GM12878 (cell line): Measurements from ENCODE around the gene PARK7. TPM values are rescaled to one million over a fixed set of nuclear protein-coding genes. Genes with fewer than 3 reads are reported as not detected.

Experiments used
- ATAC-seq: fragments of 200-7000 bp; cut with Tn5 transposase; 3 replicates; pipeline ENCODE4 v1.9.1; 2020; ENCODE audit warnings: mild to moderate bottlenecking, moderate library complexity
- BruUV-seq: library from RNA; stranded (reverse); fragments of 400-500 nt; replicated peaks from 2 replicates; lab custom pipeline; 2021; lab: Mats Ljungman, UMichigan
- CTCF ChIA-PET: fragments of 300-600 bp; sonication (Branson Sonifier 250); formaldehyde crosslinking; extraction: SDS; loops from one replicate; lab custom pipeline; 2021; ENCODE audit warnings: inconsistent platforms; lab: Yijun Ruan, JAX
- POLR2A ChIA-PET: fragments of 350-600 bp; formaldehyde crosslinking; extraction: SDS; loops from one replicate; lab custom pipeline; 2021; ENCODE audit warnings: inconsistent platforms; lab: Charles Lee
- RAD21 ChIA-PET: fragments of 300-600 bp; sonication (Branson Sonifier 250); formaldehyde crosslinking; loops from one replicate; lab custom pipeline; 2023; ENCODE audit warnings: antibody characterized with exemption; ENCODE audit not compliant: unreplicated experiment; lab: Charles Lee
- SMC1A ChIA-PET: fragments of 300-600 bp; sonication (Branson Sonifier 250); formaldehyde crosslinking; loops from one replicate; lab custom pipeline; 2023; ENCODE audit not compliant: unreplicated experiment, uncharacterized antibody; lab: Charles Lee
- DNase-seq: peaks from one replicate; pipeline ENCODE4 v3.0.0-alpha.2; 2011; ENCODE audit warnings: low read depth, low spot score
- FAIRE-seq: peaks from 3 replicates; lab custom pipeline; 2011; peaks lifted over from hg19 to GRCh38; lab: Jason Lieb, UNC
- H2AFZ ChIP-seq: 2 replicates; pipeline ENCODE4 v1.6.0; 2011; ENCODE audit warnings: low read depth, low read length, control low read depth; ENCODE audit not compliant: control insufficient read depth
- H3K27ac ChIP-seq: 2 replicates; pipeline ENCODE4 v1.5.1; 2011; ENCODE audit warnings: control low read depth; ENCODE audit not compliant: control insufficient read depth, insufficient read depth
- H3K27me3 ChIP-seq, 2 experiments: replicated peaks in 1 of 2; 2 replicates each; pipeline versions ENCODE4 v1.6.0 to v1.6.1; 2011; ENCODE audit warnings: low read length in 1 of 2; ENCODE audit not compliant: control insufficient read depth in 2 of 2, insufficient read depth in 2 of 2
- H3K36me3 ChIP-seq, 2 experiments: 2 replicates each; pipeline ENCODE4 v1.5.1; 2011; ENCODE audit warnings: low read length in 1 of 2; ENCODE audit not compliant: control insufficient read depth in 2 of 2, insufficient read depth in 2 of 2
- H3K4me1 ChIP-seq: 2 replicates; pipeline ENCODE4 v1.6.1; 2011; ENCODE audit warnings: mild to moderate bottlenecking, low read length, moderate library complexity, mixed read lengths; ENCODE audit not compliant: control insufficient read depth, insufficient read depth
- H3K4me2 ChIP-seq: 2 replicates; pipeline ENCODE4 v1.6.0; 2011; ENCODE audit warnings: control low read depth; ENCODE audit not compliant: control insufficient read depth, insufficient read depth
- H3K4me3 ChIP-seq: fragments of 200-600 bp; sonication (generic); 2 replicates; pipeline ENCODE4 v1.5.1; 2016
- H3K79me2 ChIP-seq: 2 replicates; pipeline ENCODE4 v1.6.0; 2011; ENCODE audit warnings: low read length; ENCODE audit not compliant: control insufficient read depth, insufficient read depth
- H3K9ac ChIP-seq: 2 replicates; pipeline ENCODE4 v1.8.0; 2011; ENCODE audit warnings: low read length, control low read depth, mixed read lengths; ENCODE audit not compliant: control insufficient read depth, insufficient read depth
- H3K9me3 ChIP-seq: replicated peaks from 3 replicates; pipeline ENCODE4 v1.5.1; 2011; ENCODE audit warnings: mild to moderate bottlenecking, low read length; ENCODE audit not compliant: control insufficient read depth, insufficient read depth
- H4K20me1 ChIP-seq: 2 replicates; pipeline ENCODE4 v1.6.0; 2011; ENCODE audit not compliant: control insufficient read depth, insufficient read depth
- ATF7 ChIP-seq: fragments of 450-650 bp; IDR thresholded peaks from 2 replicates; pipeline ENCODE4 v1.6.1; 2016; ENCODE audit warnings: low read depth, mild to moderate bottlenecking
- FOXM1 ChIP-seq: IDR thresholded peaks from 2 replicates; pipeline ENCODE4 v1.6.1; 2012; ENCODE audit warnings: low read depth, mild to moderate bottlenecking, inconsistent platforms, low read length, moderate library complexity
- NR2C1 ChIP-seq: fragments of 450-650 bp; IDR thresholded peaks from 2 replicates; pipeline ENCODE4 v1.6.1; 2017; ENCODE audit warnings: antibody characterized with exemption, mild to moderate bottlenecking, moderate library complexity
- PAX5 ChIP-seq: IDR thresholded peaks from 2 replicates; pipeline ENCODE4 v1.6.1; 2011; ENCODE audit warnings: low read depth, low read length, borderline replicate concordance
- RUNX3 ChIP-seq: IDR thresholded peaks from 2 replicates; pipeline ENCODE4 v1.6.1; 2012; ENCODE audit warnings: low read length, inconsistent platforms
- SMC3 ChIP-seq: IDR thresholded peaks from 2 replicates; pipeline ENCODE4 v1.6.1; 2011; ENCODE audit warnings: low read length, improper control_type of control experiment, borderline replicate concordance
- TARDBP ChIP-seq: IDR thresholded peaks from 2 replicates; pipeline ENCODE4 v1.6.1; 2016; ENCODE audit warnings: borderline replicate concordance
- WGBS: methylation state at CpG from one replicate; pipeline ENCODE4 v1.1.6; 2016; ENCODE audit warnings: low lambda C conversion rate; ENCODE audit not compliant: insufficient replicate concordance, insufficient coverage; ENCODE audit errors: missing lambda C conversion rate; 5-methylcytosine and 5-hydroxymethylcytosine counted together
- in situ Hi-C: fragments of 300-500 bp; cut with MboI; formaldehyde crosslinking; loops from 9 replicates; pipeline ENCODE4 v1.14.3; 2018; ENCODE audit warnings: mixed read lengths
- intact Hi-C: fragments of 100-400 bp; cut with micrococcal nuclease; formaldehyde crosslinking; loops from one replicate; pipeline ENCODE4 v1.14.2; 2022; ENCODE audit not compliant: unreplicated experiment
- polyA plus RNA-seq, 11 experiments: library from polyadenylated mRNA; depleted of rRNA in 4 of 11; unstranded in 6 of 11; stranded (reverse) in 5 of 11; fragments of >200 nt; fragmentation: Nextera tagmentation in 4 of 11; fragmentation: Illumina TruSeq in 1 of 11; extraction: Ambion mirVana in 4 of 11; extraction: Trizol in 1 of 11; gene quantifications; 1 replicate in 1 of 11; 2 replicates in 10 of 11; pipeline versions ENCODE4 v1.2.1 to v1.2.3, GENCODE V29; 2011 to 2016; ENCODE audit warnings: inconsistent platforms in 2 of 11, missing spikeins in 2 of 11, low read depth in 1 of 11
- total RNA-seq, 4 experiments: library from RNA; depleted of rRNA in 3 of 4; stranded (reverse); fragments of >200 nt in 3 of 4; fragmentation: Illumina TruSeq in 1 of 4; extraction: Trizol in 1 of 4; gene quantifications; 2 replicates each; pipeline versions ENCODE4 v1.2.1 to v1.2.3, GENCODE V29; 2013 to 2021
- TF ChIP-seq, protein P1 (sequence below): IDR thresholded peaks from 2 replicates; pipeline ENCODE4 v1.6.1; 2012; ENCODE audit warnings: mild to moderate bottlenecking, low read depth, low read length

The PARK7 gene
- total and polyA plus RNA-seq, 10 of the 15 experiments (the other 5 are each of a cell fraction or from before 2014, with no cell fraction given), result 267 to 1,056 (median 495) TPM

DNA sequence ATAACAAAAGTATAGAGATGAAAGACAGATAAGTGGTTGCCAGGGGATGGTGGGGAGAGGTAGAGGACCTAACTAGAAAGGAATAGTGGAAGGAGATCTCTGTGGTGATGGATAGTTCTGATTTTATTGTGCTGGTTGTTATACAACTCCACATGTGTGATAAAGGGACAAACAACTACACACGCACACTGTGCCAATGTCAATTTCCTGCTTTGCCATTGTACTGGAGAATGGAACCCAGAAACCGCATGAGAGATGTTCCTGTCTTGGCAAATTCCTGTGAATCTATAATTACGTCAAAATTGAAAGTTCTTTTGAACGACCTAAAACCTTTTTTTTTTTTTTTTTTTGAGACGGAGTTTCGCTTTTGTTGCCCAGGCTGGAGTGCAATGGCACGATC is 31.9 kb upstream of the PARK7 start (continued):
- TF ChIP-seq, protein P1, sequence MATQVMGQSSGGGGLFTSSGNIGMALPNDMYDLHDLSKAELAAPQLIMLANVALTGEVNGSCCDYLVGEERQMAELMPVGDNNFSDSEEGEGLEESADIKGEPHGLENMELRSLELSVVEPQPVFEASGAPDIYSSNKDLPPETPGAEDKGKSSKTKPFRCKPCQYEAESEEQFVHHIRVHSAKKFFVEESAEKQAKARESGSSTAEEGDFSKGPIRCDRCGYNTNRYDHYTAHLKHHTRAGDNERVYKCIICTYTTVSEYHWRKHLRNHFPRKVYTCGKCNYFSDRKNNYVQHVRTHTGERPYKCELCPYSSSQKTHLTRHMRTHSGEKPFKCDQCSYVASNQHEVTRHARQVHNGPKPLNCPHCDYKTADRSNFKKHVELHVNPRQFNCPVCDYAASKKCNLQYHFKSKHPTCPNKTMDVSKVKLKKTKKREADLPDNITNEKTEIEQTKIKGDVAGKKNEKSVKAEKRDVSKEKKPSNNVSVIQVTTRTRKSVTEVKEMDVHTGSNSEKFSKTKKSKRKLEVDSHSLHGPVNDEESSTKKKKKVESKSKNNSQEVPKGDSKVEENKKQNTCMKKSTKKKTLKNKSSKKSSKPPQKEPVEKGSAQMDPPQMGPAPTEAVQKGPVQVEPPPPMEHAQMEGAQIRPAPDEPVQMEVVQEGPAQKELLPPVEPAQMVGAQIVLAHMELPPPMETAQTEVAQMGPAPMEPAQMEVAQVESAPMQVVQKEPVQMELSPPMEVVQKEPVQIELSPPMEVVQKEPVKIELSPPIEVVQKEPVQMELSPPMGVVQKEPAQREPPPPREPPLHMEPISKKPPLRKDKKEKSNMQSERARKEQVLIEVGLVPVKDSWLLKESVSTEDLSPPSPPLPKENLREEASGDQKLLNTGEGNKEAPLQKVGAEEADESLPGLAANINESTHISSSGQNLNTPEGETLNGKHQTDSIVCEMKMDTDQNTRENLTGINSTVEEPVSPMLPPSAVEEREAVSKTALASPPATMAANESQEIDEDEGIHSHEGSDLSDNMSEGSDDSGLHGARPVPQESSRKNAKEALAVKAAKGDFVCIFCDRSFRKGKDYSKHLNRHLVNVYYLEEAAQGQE, result no peak
- no peak for TF ChIP-seq FOXM1
- no peak for TF ChIP-seq NR2C1
- no peak for TF ChIP-seq PAX5
- TF ChIP-seq TARDBP, result no peak

DNA sequence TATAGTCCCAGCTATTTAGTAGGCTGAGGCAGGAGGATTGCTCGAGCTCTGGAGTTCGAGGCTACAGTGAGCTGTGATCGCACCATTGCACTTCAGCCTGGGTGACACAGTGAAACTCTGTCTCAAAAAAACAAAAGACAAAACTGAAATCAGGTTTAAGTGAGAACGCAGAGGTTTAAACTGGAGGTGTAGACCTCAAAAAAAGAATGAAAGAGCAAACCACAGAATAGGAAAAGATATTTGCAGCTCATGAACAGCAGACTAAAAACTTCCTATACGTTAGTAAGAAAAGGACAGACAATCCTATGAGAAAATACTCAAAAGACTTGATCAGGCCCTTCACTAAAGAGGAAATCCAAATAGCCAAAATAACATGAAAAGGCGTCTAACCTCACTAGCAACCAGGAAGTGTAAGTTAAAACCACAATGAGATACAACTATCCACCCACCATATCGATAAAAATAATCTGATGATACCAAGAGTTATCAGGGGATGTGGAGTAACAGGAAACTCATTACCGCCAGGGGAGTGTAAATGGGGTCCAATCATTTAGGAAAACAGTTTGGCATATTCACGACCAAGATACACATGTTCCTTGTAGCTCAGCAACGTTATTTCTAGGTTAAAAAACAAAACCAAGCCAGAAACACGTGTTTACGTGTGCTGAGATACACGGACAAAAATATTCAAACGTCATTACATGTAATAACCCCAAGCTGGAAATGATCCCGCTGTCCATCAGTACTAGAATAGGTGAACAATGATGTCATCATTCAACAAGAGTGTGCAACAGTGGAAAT is 30.7 kb upstream of the PARK7 start:
- intact Hi-C loops (no loop called here), in situ Hi-C loops (no loop called here)
- no TSS peak for BruUV-seq
- Histone ChIP-seq H3K4me1 (peaks cover 12% of the 10 kb centered on the region), H3K79me2 (no peaks in the 10 kb centered on the region), H3K9me3 (no peaks in the 10 kb centered on the region), H3K4me2 (0 out of 2 replicates have a peak overlapping the region, but pooled peaks have one; percentile 1), H3K4me3 (no peak overlapping the region), H4K20me1 (no peaks in the 10 kb centered on the region), H3K36me3 (no peaks in the 10 kb centered on the region), H3K27me3 (no peaks in the 10 kb centered on the region), H3K27ac (no peak overlapping the region), H3K9ac (no peak overlapping the region), H2AFZ (no peak overlapping the region)
- CTCF ChIA-PET, result no interaction called here
- no peak for FAIRE-seq
- no peak for DNase-seq
- WGBS, result 44% methylated on average over 15 of the region's 15 CpGs
- SMC1A ChIA-PET, result interaction anchor here (1.2 to 1.4 kb wide), 3 partner anchors 9 to 32 kb away, joined by 3 to 6 read pairs (median 5); partner anchors contain the start of gene TNFRSF9
- RAD21 ChIA-PET, result no interaction called here
- ATAC-seq, result no peak
- TF ChIP-seq SMC3 (no peak), RUNX3 (peak; percentile 63; the same call in 1 of the 2 replicates), ATF7 (peak; percentile 75), FOXM1 (no peak)
- POLR2A ChIA-PET, result no interaction called here
